DND-41 (cell line): ENCODE results near the gene NEK7.

Experiments
- ATAC-seq: fragments of 200-7000 bp; cut with Tn5 transposase; 3 replicates; pipeline ENCODE4 v1.9.1; 2021; ENCODE audit warnings: low read depth; ENCODE audit not compliant: insufficient read depth
- DNase-seq: peaks from one replicate; pipeline ENCODE4 v3.0.0-alpha.2; 2020
- H2AFZ ChIP-seq: 2 replicates; pipeline ENCODE4 v1.6.0; 2012; ENCODE audit warnings: low read depth, low read length
- H3K27ac ChIP-seq: 2 replicates; pipeline ENCODE4 v1.5.1; 2012; ENCODE audit warnings: low read length, inconsistent platforms
- H3K27me3 ChIP-seq: fragments of 200-600 bp; sonication (generic); 2 replicates; pipeline ENCODE4 v1.6.0; 2012; ENCODE audit warnings: low read length, mild to moderate bottlenecking, inconsistent platforms; ENCODE audit not compliant: insufficient read depth, poor library complexity
- H3K36me3 ChIP-seq: 2 replicates; pipeline ENCODE4 v1.5.1; 2012; ENCODE audit warnings: low read length, inconsistent platforms; ENCODE audit not compliant: insufficient read depth
- H3K4me1 ChIP-seq: 2 replicates; pipeline ENCODE4 v1.5.1; 2012; ENCODE audit warnings: mild to moderate bottlenecking, low read length; ENCODE audit not compliant: insufficient read depth
- H3K4me2 ChIP-seq: 2 replicates; pipeline ENCODE4 v1.6.0; 2012; ENCODE audit warnings: mild to moderate bottlenecking, moderate library complexity, low read length, inconsistent platforms; ENCODE audit not compliant: insufficient read depth
- H3K4me3 ChIP-seq, 2 experiments: fragments of 200-600 bp in 1 of 2; shearing (Covaris generic) in 1 of 2; 2 replicates each; pipeline ENCODE4 v1.5.1; 2012 to 2016; ENCODE audit warnings: inconsistent platforms in 2 of 2, low read length in 2 of 2, mild to moderate bottlenecking in 2 of 2, low read depth in 1 of 2, moderate library complexity in 1 of 2
- H3K79me2 ChIP-seq: 2 replicates; pipeline ENCODE4 v1.6.0; 2012; ENCODE audit warnings: low read length, inconsistent platforms; ENCODE audit not compliant: insufficient read depth
- H3K9ac ChIP-seq: 2 replicates; pipeline ENCODE4 v1.6.0; 2012; ENCODE audit warnings: low read depth, mild to moderate bottlenecking, inconsistent platforms, low read length, moderate library complexity
- H3K9me3 ChIP-seq: 2 replicates; pipeline ENCODE4 v1.5.1; 2012; ENCODE audit warnings: low read length, moderate library complexity, mild to moderate bottlenecking, inconsistent platforms; ENCODE audit not compliant: insufficient read depth, severe bottlenecking
- H4K20me1 ChIP-seq: 2 replicates; pipeline ENCODE4 v1.6.0; 2012; ENCODE audit warnings: low read length; ENCODE audit not compliant: insufficient read depth
- EZH2 ChIP-seq: IDR thresholded peaks from 3 replicates; pipeline ENCODE4 v1.6.1; 2012; ENCODE audit warnings: borderline replicate concordance, low read depth, mild to moderate bottlenecking, moderate library complexity, low read length, inconsistent platforms; ENCODE audit not compliant: severe bottlenecking
- TF ChIP-seq, protein P1 (sequence below): IDR thresholded peaks from 2 replicates; pipeline ENCODE4 v1.5.1; 2012; ENCODE audit warnings: borderline replicate concordance, low read length, moderate library complexity, mild to moderate bottlenecking; ENCODE audit not compliant: poor library complexity, severe bottlenecking; ENCODE audit errors: extremely low read depth

The NEK7 gene

GRCh38 chr1:198232940-198233675 is 76.3 kb downstream of the NEK7 start:
- Histone ChIP-seq H2AFZ (no peak overlapping the region), H3K4me1 (no peaks in the 10 kb centered on the region), H3K9me3 (peaks cover 8% of the 10 kb centered on the region), H3K9ac (no peak overlapping the region), H3K36me3 (peaks cover 46% of the 10 kb centered on the region), H4K20me1 (peaks cover 7% of the 10 kb centered on the region; the same call in 1 of the 2 replicates), H3K4me3 (no peak overlapping the region), H3K4me2 (no peak overlapping the region), H3K79me2 (peaks cover 87% of the 10 kb centered on the region), H3K27ac (no peak overlapping the region), H3K27me3 (no peaks in the 10 kb centered on the region)
- DNase-seq (no peak), ATAC-seq (no peak)
- TF ChIP-seq, protein P1, sequence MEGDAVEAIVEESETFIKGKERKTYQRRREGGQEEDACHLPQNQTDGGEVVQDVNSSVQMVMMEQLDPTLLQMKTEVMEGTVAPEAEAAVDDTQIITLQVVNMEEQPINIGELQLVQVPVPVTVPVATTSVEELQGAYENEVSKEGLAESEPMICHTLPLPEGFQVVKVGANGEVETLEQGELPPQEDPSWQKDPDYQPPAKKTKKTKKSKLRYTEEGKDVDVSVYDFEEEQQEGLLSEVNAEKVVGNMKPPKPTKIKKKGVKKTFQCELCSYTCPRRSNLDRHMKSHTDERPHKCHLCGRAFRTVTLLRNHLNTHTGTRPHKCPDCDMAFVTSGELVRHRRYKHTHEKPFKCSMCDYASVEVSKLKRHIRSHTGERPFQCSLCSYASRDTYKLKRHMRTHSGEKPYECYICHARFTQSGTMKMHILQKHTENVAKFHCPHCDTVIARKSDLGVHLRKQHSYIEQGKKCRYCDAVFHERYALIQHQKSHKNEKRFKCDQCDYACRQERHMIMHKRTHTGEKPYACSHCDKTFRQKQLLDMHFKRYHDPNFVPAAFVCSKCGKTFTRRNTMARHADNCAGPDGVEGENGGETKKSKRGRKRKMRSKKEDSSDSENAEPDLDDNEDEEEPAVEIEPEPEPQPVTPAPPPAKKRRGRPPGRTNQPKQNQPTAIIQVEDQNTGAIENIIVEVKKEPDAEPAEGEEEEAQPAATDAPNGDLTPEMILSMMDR: no peak
- no peak for TF ChIP-seq EZH2

- no peak for DNase-seq
- H2AFZ ChIP-seq: no peak overlapping the region
- H3K27me3 ChIP-seq: no peaks in the 10 kb centered on the region
- no peak for ATAC-seq
- TF ChIP-seq EZH2: no peak
- TF ChIP-seq, protein P1: no peak
- no peak overlapping the region for H3K9ac ChIP-seq
- H3K27ac ChIP-seq: no peak overlapping the region
- H3K36me3 ChIP-seq: peaks cover 48% of the 10 kb centered on the region
- no peaks in the 10 kb centered on the region for H3K4me1 ChIP-seq
- no peak overlapping the region for H3K4me3 ChIP-seq
- no peaks in the 10 kb centered on the region; the same call in 1 of the 2 replicates for H4K20me1 ChIP-seq
- peaks cover 92% of the 10 kb centered on the region for H3K79me2 ChIP-seq
- H3K9me3 ChIP-seq: peaks cover 8% of the 10 kb centered on the region
- no peak overlapping the region for H3K4me2 ChIP-seq
Measured at GRCh38 chr1:198234520-198235251, 77.9 kb downstream of the NEK7 start.

- Histone ChIP-seq H3K4me2 (no peak overlapping the region), H3K9me3 (peaks cover 8% of the 10 kb centered on the region)
- DNase-seq: no peak
Measured at GRCh38 chr1:198238121-198238520, 81.3 kb downstream of the NEK7 start.

More at GRCh38 chr1:198238121-198238520, 81.3 kb downstream of the NEK7 start:
- Histone ChIP-seq H3K27ac (no peak overlapping the region), H3K4me1 (no peaks in the 10 kb centered on the region), H3K9ac (no peak overlapping the region), H3K36me3 (peaks cover 48% of the 10 kb centered on the region), H3K79me2 (peaks cover 95% of the 10 kb centered on the region), H4K20me1 (no peaks in the 10 kb centered on the region; the same call in 1 of the 2 replicates), H2AFZ (no peak overlapping the region), H3K27me3 (no peaks in the 10 kb centered on the region), H3K4me3 (no peak overlapping the region)
- no peak for ATAC-seq
- TF ChIP-seq EZH2: no peak
- TF ChIP-seq, protein P1: no peak
